Thyroid gland (tissue), 4 donors: ENCODE results near the gene KAZN. TPM values are rescaled to one million over a fixed set of nuclear protein-coding genes. Genes with fewer than 3 reads are reported as not detected.

ENCODE experiments used
- DNase-seq, 2 donors: peaks; one replicate each; pipeline ENCODE4 v3.0.0-alpha.2; 2019
- H3K27ac ChIP-seq, 3 donors: fragments of 200-600 bp; sonication (generic); 1 replicate in 2 of 3; 2 replicates in 1 of 3; pipeline ENCODE4 v1.5.1; 2016 to 2019; ENCODE audit warnings: mild to moderate bottlenecking in 1 of 3, moderate library complexity in 1 of 3
- H3K27me3 ChIP-seq: fragments of 200-600 bp; sonication (generic); one replicate; pipeline ENCODE4 v1.5.1; 2019
- H3K36me3 ChIP-seq, 2 donors: fragments of 200-600 bp; sonication (generic); one replicate each; pipeline ENCODE4 v1.5.1; 2016 to 2019
- H3K4me1 ChIP-seq, 2 donors: fragments of 200-600 bp; sonication (generic); one replicate each; pipeline ENCODE4 v1.5.1; 2017 to 2019
- H3K4me3 ChIP-seq, 3 donors: fragments of 200-600 bp; sonication (generic); replicated peaks in 1 of 3; 1 replicate in 2 of 3; 2 replicates in 1 of 3; pipeline ENCODE4 v1.5.1; 2016; ENCODE audit warnings: mild to moderate bottlenecking in 1 of 3
- H3K9me3 ChIP-seq: fragments of 200-600 bp; sonication (generic); one replicate; pipeline ENCODE4 v1.5.1; 2017
- POLR2A ChIP-seq, 2 donors: fragments of 450-650 bp; IDR thresholded peaks; one replicate each; pipeline ENCODE4 v1.6.1; 2017; ENCODE audit warnings: antibody characterized with exemption in 2 of 2, mild to moderate bottlenecking in 2 of 2, moderate library complexity in 1 of 2
- WGBS, 2 donors: methylation state at CpG; one replicate each; pipeline ENCODE4 v1.1.5; 2017; 5-methylcytosine and 5-hydroxymethylcytosine counted together
- intact Hi-C: fragments of 100-400 bp; cut with DNase I; formaldehyde crosslinking; loops from one replicate; pipeline ENCODE4 v1.15.1; 2023
- total RNA-seq, 4 donors: library from RNA; depleted of rRNA; stranded (reverse); fragments of >200 nt; gene quantifications; one replicate each; pipeline ENCODE4 v1.2.3, GENCODE V29; 2016
- TF ChIP-seq, protein P1 (sequence below), 6 experiments: fragments of 200-600 bp in 3 of 6; fragments of 450-650 bp in 3 of 6; sonication (generic) in 3 of 6; IDR thresholded peaks; one replicate each; pipeline ENCODE4 v1.5.1; 2016 to 2019; ENCODE audit warnings: antibody characterized with exemption in 6 of 6, mild to moderate bottlenecking in 2 of 6, inconsistent platforms in 1 of 6, moderate library complexity in 1 of 6

KAZN gene
- total RNA-seq, 4 donors from 2014 or later, result 14.8 to 28.6 (median 18.2) TPM

- no peak overlapping the region for H3K27ac ChIP-seq
- 87 to 89% methylated on average over 11 of the region's 11 CpGs for WGBS, 2 donors
- TF ChIP-seq, protein P1, sequence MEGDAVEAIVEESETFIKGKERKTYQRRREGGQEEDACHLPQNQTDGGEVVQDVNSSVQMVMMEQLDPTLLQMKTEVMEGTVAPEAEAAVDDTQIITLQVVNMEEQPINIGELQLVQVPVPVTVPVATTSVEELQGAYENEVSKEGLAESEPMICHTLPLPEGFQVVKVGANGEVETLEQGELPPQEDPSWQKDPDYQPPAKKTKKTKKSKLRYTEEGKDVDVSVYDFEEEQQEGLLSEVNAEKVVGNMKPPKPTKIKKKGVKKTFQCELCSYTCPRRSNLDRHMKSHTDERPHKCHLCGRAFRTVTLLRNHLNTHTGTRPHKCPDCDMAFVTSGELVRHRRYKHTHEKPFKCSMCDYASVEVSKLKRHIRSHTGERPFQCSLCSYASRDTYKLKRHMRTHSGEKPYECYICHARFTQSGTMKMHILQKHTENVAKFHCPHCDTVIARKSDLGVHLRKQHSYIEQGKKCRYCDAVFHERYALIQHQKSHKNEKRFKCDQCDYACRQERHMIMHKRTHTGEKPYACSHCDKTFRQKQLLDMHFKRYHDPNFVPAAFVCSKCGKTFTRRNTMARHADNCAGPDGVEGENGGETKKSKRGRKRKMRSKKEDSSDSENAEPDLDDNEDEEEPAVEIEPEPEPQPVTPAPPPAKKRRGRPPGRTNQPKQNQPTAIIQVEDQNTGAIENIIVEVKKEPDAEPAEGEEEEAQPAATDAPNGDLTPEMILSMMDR (IDR thresholded peaks at IDR 0.05), result no peak
- no peaks in the 10 kb centered on the region for H3K9me3 ChIP-seq
- no peak for DNase-seq
- no peaks in the 10 kb centered on the region for H3K36me3 ChIP-seq
- intact Hi-C loops, result no loop called here
- no peaks in the 10 kb centered on the region for H3K27me3 ChIP-seq
- no peaks in the 10 kb centered on the region for H3K4me1 ChIP-seq
- no peak overlapping the region for H3K4me3 ChIP-seq
Measured at GRCh38 chr1:14659913-14660312, 61.4 kb downstream of the KAZN start.

DNA sequence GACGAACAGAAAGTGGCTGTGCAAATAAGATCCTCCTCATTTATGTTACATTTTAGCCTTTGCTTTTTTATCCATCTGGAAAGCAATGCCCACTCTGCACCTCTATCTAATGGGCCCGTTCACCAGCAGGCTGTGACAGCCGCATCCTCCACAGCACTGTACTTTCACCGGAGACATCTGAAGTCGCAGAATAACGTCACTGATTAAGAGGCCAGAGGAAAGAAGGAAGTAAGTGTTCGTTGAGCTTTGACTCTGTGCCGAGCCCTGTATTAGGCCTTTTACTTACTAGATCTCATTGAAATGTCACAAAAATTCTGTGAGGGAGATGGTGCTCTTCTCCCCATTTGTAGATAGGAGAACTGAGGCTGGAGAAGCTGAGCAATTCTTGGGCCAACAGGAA, 62.3 kb downstream of the KAZN start:
- TF ChIP-seq, protein P1 (IDR thresholded peaks at IDR 0.05), result no peak
- TF ChIP-seq POLR2A (IDR thresholded peaks at IDR 0.05), result no peak
- no peaks in the 10 kb centered on the region for H3K9me3 ChIP-seq
- no peak overlapping the region for H3K4me3 ChIP-seq
- no peaks in the 10 kb centered on the region for H3K4me1 ChIP-seq
- no peaks in the 10 kb centered on the region for H3K27me3 ChIP-seq
- H3K27ac ChIP-seq, result no peak overlapping the region
- intact Hi-C loops, result no loop called here
- WGBS, 2 donors, result 75 to 81% methylated on average over 8 of the region's 8 CpGs
- DNase-seq, result no peak
- no peaks in the 10 kb centered on the region for H3K36me3 ChIP-seq

- intact Hi-C loops, result no loop called here
- H3K36me3 ChIP-seq, result no peaks in the 10 kb centered on the region
- DNase-seq, result no peak
- H3K9me3 ChIP-seq, result no peaks in the 10 kb centered on the region
- TF ChIP-seq POLR2A (IDR thresholded peaks at IDR 0.05), result no peak
- TF ChIP-seq, protein P1 (IDR thresholded peaks at IDR 0.05), result no peak
- no peaks in the 10 kb centered on the region for H3K27me3 ChIP-seq
- no peak overlapping the region for H3K4me3 ChIP-seq
- no peak overlapping the region for H3K27ac ChIP-seq
- 81 to 90% methylated on average over 2 of the region's 2 CpGs for WGBS, 2 donors
- no peaks in the 10 kb centered on the region for H3K4me1 ChIP-seq
Measured at GRCh38 chr1:14661222-14661621, 62.7 kb downstream of the KAZN start.

- DNase-seq, result no peak
- Histone ChIP-seq H3K4me1 (no peaks in the 10 kb centered on the region), H3K27ac (no peak overlapping the region), H3K27me3 (no peaks in the 10 kb centered on the region), H3K9me3 (no peaks in the 10 kb centered on the region), H3K36me3 (no peaks in the 10 kb centered on the region), H3K4me3 (no peak overlapping the region)
- 78 to 82% methylated on average over 4 to 9 of the region's 9 CpGs for WGBS, 2 donors
- intact Hi-C loops, result no loop called here
- no peak for TF ChIP-seq POLR2A (IDR thresholded peaks at IDR 0.05)
- TF ChIP-seq, protein P1 (IDR thresholded peaks at IDR 0.05), result no peak
Measured at GRCh38 chr1:14662116-14662515, 63.6 kb downstream of the KAZN start.

GRCh38 chr1:14663773-14664172, 65.3 kb downstream of the KAZN start:
- H3K27ac ChIP-seq, result no peak overlapping the region
- H3K4me3 ChIP-seq, result no peak overlapping the region
- TF ChIP-seq, protein P1 (IDR thresholded peaks at IDR 0.05), result no peak
- TF ChIP-seq POLR2A (IDR thresholded peaks at IDR 0.05), result no peak
- no peaks in the 10 kb centered on the region for H3K27me3 ChIP-seq
- no peaks in the 10 kb centered on the region for H3K9me3 ChIP-seq
- H3K4me1 ChIP-seq, result no peaks in the 10 kb centered on the region
- intact Hi-C loops, result no loop called here
- 93 to 96% methylated on average over 6 of the region's 6 CpGs for WGBS, 2 donors
- no peaks in the 10 kb centered on the region for H3K36me3 ChIP-seq
- no peak for DNase-seq
